GM10266 (cell line): ENCODE measurements around the gene TMEM30B.
"Not testable (repeated sequence)": the region's sequence is repeated elsewhere in the genome, so short reads cannot be mapped to it uniquely, and the experiment has no call there.

Experiments used
- DNase-seq: peaks from one replicate; pipeline ENCODE4 v3.0.0; 2012; ENCODE audit errors: extremely low spot score
- TF ChIP-seq, protein P1 (sequence below): IDR thresholded peaks from 2 replicates; pipeline ENCODE4 v1.5.1; 2012; ENCODE audit warnings: mild to moderate bottlenecking, low read depth; ENCODE audit not compliant: control insufficient read depth, insufficient read depth; ENCODE audit errors: missing control alignments

The TMEM30B gene

DNA sequence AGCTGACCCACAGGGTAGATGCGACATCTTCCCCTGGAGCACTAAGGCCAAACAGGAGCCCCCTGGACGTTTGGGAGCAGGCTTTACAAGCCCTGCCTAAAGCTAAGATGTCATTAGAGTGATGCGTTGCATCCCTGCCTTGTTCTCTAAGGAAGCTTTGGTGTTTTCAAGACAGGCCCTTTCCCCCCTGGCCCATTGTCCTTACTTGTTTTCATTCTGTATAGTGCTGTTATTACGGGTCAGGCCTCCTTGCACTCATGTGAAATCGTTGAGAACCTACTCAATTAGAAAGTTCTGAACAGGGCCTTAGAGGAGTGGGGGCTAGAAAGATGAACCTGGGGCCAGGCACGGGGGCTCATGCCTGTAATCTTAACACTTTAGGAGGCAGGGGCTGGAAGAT lies 38.6 kb upstream of the TMEM30B start:
- DNase-seq, result no peak
- TF ChIP-seq, protein P1, sequence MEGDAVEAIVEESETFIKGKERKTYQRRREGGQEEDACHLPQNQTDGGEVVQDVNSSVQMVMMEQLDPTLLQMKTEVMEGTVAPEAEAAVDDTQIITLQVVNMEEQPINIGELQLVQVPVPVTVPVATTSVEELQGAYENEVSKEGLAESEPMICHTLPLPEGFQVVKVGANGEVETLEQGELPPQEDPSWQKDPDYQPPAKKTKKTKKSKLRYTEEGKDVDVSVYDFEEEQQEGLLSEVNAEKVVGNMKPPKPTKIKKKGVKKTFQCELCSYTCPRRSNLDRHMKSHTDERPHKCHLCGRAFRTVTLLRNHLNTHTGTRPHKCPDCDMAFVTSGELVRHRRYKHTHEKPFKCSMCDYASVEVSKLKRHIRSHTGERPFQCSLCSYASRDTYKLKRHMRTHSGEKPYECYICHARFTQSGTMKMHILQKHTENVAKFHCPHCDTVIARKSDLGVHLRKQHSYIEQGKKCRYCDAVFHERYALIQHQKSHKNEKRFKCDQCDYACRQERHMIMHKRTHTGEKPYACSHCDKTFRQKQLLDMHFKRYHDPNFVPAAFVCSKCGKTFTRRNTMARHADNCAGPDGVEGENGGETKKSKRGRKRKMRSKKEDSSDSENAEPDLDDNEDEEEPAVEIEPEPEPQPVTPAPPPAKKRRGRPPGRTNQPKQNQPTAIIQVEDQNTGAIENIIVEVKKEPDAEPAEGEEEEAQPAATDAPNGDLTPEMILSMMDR, result no peak

DNA sequence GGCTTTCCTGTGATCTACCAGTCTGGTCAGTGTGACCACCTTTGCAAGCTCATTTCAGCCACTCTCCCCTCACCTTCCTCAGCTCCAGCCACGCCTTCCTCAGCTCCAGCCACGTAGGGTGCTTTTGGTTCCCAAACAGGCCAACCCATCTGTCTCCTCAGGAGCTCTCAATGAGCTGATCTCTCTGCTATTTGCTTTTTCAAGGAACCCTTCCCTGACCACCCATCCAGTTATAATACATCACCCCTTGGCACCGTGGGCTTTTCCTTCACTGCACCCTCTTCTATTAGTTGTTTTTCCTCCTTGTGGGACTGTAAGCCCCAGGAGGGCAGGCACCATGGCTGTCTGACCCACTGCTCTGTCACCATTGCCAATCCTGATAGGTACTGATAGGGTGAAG lies 37.9 kb upstream of the TMEM30B start:
- TF ChIP-seq, protein P1, result no peak
- DNase-seq, result no peak

DNA sequence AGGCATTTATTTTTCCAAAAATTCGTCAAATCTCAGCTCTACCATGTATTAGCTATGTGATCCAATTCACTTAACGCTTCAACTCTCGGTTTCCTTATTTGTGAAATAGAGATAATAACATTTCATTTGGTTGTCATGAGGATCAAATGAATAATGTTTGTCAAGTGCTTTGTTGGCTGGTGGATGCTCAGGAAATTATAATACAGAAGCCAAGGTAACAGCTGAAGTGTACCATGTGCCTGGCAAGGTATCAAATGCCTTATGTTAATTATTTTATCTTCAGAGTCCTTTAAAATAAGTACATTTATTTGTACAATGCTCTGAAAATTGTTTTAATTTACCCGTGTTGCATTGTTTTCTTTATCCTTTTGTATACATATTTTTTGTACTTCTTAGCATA lies 34.2 kb upstream of the TMEM30B start:
- DNase-seq, result no peak
- TF ChIP-seq, protein P1, result no peak

DNA sequence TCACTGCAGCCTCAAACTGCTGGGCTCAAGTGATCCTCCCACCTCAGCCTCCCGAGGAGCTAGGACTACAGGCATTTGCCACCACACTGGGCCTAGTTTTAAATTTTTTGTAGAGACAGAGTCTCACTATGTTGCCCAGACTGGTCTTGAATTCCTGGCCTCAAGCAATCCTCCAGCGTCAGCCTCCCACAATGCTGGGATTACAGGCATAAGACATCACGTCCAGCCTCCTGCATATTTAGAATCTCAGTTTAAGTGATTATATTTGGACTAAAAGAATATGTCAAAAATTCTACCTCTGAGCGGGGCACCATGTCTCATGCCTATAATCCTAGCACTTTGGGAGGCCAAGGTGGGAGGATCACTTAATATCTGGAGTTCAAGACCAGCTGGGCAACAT lies 27.6 kb upstream of the TMEM30B start:
- DNase-seq, result not testable (repeated sequence)

DNA sequence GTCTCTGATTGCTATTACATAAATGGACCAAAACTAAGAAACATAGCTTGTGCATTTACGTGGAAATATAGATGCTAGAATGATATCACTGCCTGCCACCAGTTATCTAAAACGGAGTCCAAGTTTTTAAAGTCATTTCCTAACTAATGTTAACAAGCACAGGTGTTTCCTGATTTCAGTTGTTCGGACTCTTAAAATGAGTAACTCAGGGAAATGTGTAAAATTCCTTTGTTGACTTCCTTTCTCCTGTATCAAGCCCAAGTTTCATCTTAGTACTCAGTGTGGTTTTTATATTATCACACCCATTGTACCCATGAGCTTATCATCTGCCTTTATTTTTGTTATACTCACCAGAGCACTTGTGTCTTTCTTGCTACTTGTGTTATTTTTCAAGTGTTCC lies 27.1 kb upstream of the TMEM30B start:
- TF ChIP-seq, protein P1, result no peak
- DNase-seq, result no peak

DNA sequence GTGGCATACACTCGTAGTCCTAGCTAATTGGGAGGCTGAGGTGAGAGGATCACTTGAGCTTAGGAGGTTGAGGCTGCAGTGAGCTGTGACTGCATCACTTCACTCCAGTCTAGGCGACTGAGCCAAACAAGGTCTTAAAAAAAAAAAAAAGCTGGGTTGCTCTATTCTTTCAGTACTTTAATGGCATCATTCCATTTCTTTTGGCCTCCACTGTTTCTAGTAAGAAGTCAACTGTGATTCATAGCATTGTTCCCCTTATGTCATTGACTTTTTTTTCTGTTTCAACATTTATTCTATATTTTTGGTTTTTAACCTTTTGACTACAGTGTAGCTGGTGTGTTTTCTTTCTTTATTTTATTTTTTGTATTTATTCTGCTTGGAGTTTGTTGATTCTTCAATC lies 23.6 kb upstream of the TMEM30B start:
- TF ChIP-seq, protein P1, result no peak
- DNase-seq, result no peak

DNA sequence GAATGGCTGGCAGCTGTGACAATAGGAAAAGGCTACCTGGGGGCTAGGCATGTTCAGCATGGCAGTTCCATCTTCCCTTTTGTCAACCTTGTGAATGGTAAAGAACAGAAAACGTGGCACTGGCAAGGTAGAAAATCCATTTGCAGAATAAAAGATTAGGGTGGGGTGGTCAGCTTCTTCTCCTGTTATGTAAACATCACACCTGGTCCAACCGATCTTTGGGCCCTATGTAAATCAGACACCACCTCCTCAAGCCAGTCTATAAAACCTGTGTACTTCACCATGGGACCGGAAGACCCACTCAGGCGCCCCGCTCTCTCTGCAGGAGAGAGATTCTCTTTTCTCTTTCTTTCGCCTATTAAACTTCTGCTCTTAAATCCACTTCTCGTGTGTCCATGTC lies 19.6 kb upstream of the TMEM30B start:
- TF ChIP-seq, protein P1, result no peak
- DNase-seq, result no peak

DNA sequence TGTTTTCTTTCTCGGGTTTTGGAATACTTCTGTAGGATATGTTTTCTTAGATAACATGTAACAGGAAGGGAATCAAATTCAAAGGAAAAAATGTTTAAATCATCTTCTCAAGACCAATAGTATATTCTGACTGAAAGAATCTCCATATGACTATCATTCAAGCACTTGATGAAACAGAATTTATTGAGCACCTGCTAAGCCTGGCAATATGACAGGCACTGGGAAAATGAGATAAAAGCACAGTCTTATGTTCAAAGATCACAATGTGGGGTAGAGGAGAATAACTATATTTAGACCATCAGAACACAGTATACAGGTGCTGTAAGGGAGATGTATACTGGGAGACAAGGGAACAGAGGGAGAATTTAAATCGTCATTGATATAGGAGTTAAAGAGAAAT lies 19.1 kb upstream of the TMEM30B start:
- TF ChIP-seq, protein P1, result no peak
- DNase-seq, result no peak
